Sigmoid colon (tissue), 4 donors: ENCODE measurements around the gene ZNF891.

Experiments used
- CTCF ChIP-seq, 4 experiments: fragments of 450-650 bp in 3 of 4; fragments of 200-600 bp in 1 of 4; IDR thresholded peaks; one replicate each; pipeline ENCODE4 v1.5.1; 2016 to 2019; ENCODE audit warnings: antibody characterized with exemption in 4 of 4, mild to moderate bottlenecking in 3 of 4, moderate library complexity in 2 of 4
- POLR2A ChIP-seq, 2 donors: fragments of 450-650 bp; IDR thresholded peaks; one replicate each; pipeline ENCODE4 v1.6.1; 2016; ENCODE audit warnings: antibody characterized with exemption in 2 of 2, mild to moderate bottlenecking in 2 of 2, moderate library complexity in 2 of 2
- POLR2AphosphoS5 ChIP-seq, 4 donors: sonication (generic); formaldehyde crosslinking; IDR thresholded peaks; one replicate each; pipeline ENCODE4 v1.6.1; 2017; ENCODE audit warnings: antibody characterized with exemption in 4 of 4

DNA sequence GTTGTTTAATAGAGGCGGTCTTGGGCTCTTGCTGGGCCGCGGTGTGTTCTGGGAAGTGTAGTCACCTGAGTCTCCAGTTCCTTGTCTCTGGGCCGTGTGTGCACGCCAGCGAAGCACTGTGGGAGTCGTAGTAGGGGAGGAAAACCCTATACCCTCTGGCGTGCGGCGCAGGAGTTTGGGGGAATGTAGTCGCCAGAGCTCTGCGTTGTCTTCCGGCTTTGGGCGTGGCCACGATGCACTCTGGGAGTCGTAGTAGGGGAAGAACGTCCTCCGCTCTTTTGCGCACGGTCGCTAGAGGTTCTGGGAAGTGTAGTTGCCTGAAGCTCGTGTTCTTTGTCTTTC, 50.1 kb downstream of the ZNF891 start:
- TF ChIP-seq CTCF (IDR thresholded peaks at IDR 0.05): no peak
- no peak for TF ChIP-seq POLR2A (IDR thresholded peaks at IDR 0.05)
- peak in 2 of 4 donors; percentile 53 to 83 for TF ChIP-seq POLR2AphosphoS5 (IDR thresholded peaks at IDR 0.05)
